GM10266 (cell line): Measurements from ENCODE around the gene PPP1R10.

ENCODE experiments used
- DNase-seq: peaks from one replicate; pipeline ENCODE4 v3.0.0; 2012; ENCODE audit errors: extremely low spot score
- TF ChIP-seq, protein P1 (sequence below): IDR thresholded peaks from 2 replicates; pipeline ENCODE4 v1.5.1; 2012; ENCODE audit warnings: mild to moderate bottlenecking, low read depth; ENCODE audit not compliant: control insufficient read depth, insufficient read depth; ENCODE audit errors: missing control alignments

The PPP1R10 gene

GRCh38 chr6:30564114-30564513 lies 52.9 kb downstream of the PPP1R10 start:
- TF ChIP-seq, protein P1, sequence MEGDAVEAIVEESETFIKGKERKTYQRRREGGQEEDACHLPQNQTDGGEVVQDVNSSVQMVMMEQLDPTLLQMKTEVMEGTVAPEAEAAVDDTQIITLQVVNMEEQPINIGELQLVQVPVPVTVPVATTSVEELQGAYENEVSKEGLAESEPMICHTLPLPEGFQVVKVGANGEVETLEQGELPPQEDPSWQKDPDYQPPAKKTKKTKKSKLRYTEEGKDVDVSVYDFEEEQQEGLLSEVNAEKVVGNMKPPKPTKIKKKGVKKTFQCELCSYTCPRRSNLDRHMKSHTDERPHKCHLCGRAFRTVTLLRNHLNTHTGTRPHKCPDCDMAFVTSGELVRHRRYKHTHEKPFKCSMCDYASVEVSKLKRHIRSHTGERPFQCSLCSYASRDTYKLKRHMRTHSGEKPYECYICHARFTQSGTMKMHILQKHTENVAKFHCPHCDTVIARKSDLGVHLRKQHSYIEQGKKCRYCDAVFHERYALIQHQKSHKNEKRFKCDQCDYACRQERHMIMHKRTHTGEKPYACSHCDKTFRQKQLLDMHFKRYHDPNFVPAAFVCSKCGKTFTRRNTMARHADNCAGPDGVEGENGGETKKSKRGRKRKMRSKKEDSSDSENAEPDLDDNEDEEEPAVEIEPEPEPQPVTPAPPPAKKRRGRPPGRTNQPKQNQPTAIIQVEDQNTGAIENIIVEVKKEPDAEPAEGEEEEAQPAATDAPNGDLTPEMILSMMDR = no peak
- DNase-seq = no peak

GRCh38 chr6:30562470-30563425 lies 54.3 kb downstream of the PPP1R10 start:
- TF ChIP-seq, protein P1 = no peak
- no peak for DNase-seq

DNA sequence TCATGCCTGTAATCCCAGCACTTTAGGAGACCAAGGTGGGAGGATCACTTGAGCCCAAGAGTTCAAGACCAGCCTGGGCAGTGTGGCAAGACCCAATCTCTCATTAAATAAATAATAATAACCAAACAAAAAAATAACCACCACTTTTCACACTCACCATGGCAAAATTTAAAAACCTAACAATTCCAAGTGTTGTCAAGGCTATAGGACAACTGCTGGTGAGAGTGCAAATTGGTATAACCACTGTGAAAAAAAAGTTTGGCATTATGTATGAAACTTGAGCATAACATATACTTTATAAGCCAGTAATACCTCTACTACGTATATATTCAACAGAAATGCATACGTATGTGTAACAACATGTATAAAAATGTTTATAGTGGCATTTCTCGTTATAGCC lies 56.1 kb downstream of the PPP1R10 start:
- TF ChIP-seq, protein P1 = no peak

DNA sequence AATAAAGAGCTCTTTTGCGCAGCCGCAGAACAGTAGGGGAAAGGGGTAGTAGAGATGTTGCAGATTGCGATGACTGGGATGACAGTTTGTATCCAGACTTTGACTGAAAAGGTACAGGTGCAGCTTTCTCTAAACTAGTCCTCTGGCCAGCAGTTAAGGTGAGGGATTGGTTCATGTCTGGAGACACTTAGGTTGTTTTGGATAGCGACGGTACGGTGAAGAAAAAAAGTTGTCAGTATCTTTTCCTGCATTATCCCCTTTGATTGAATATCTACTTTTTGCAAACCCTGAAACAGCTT lies 59.4 kb downstream of the PPP1R10 start:
- TF ChIP-seq, protein P1 = no peak
- peak; percentile 58 for DNase-seq

More for the DNA sequence above, 56.1 kb downstream of the PPP1R10 start:
- DNase-seq = no peak

GRCh38 chr6:30556906-30557682 lies 59.9 kb downstream of the PPP1R10 start, which contains the start of gene PRR3:
Gene PRR3 (plus strand): TSS chr6:30557295. CDS start chr6:30557345, 50 bp downstream.
- peak; percentile 89 for DNase-seq
- TF ChIP-seq, protein P1 = no peak

DNA sequence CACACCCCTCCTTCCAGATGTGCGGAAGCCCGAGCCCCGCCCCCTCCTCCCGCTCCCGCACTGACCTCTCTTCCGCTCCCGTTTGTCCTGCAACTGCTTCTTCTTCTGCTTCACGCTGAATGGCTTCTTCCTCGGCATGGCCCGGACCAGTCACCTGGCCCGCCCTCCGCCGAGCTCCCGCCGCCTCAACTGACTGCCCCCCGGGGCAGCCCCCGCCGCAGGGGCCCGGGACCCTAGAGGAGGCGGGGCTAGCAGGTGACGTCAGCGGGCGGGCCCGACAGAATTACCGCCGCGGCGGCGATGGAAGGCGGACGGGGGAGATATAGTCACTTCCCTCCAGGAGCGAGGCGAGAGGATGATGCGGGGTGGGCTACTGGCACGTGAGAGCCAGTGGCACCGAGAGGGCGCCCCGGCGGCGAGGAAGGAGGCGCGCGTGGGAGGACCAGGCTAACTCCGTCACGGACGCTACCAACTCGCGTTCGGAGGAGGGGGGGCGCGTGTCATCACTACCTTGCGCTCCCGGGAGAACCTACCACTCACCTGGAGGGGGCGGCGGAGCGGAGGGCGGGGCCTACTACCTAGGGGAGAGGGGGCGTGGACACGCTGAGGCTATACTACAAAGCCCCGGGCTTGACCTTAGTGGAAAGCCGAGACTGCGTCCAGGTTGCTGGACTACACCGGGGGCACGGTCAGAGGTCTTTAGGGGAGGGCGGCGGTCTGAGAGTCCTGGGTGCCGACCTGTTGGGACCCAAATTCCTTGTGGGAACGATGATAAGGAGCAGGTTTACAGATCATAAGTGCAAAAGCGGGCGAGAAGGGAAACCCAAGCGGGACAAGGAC lies 60.8 kb downstream of the PPP1R10 start, which contains the start of gene GNL1:
Gene GNL1 (minus strand): TSS at position 424 of the 840 bp plus-strand sequence. CDS start 286 bp downstream, at position 138.
- TF ChIP-seq, protein P1 = peak; percentile 3
- DNase-seq = peak; percentile 91

GRCh38 chr6:30555816-30556065 lies 61.3 kb downstream of the PPP1R10 start:
- TF ChIP-seq, protein P1 = no peak
- DNase-seq = no peak
